SH-SY5Y (cell line): Measurements from ENCODE around the gene PSMC2.

ENCODE experiments used
- GATA2 ChIP-seq: IDR thresholded peaks from 2 replicates; pipeline ENCODE4 v1.6.1; 2011; ENCODE audit warnings: mild to moderate bottlenecking, low read depth, low read length
- GATA3 ChIP-seq: IDR thresholded peaks from 2 replicates; pipeline ENCODE4 v1.6.1; 2011; ENCODE audit warnings: low read depth, mild to moderate bottlenecking, low read length, moderate library complexity

The PSMC2 gene

GRCh38 chr7:103391976-103392375 lies 44.5 kb downstream of the PSMC2 start:
- TF ChIP-seq GATA3 (no peak), GATA2 (no peak)

DNA sequence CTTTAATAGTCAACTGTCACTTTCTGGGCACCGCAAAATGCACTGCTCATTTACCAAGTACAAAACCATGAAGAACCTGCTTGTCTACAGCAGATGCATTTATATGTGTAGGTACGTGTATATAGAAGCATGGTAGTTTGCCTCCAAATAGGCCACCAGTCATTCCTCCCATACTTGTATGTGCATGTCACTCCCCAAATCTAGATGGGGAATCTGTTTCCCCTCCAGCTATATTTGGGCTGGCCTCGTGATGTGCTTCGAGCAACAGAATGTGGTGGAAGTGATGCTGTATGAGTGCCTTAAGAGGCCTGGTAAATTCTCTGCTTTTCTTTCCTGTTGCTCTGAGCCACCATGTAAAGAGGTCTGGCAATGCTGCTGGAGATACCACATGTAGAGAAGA lies 47.1 kb downstream of the PSMC2 start:
- TF ChIP-seq GATA2 = no peak
- TF ChIP-seq GATA3 = no peak

DNA sequence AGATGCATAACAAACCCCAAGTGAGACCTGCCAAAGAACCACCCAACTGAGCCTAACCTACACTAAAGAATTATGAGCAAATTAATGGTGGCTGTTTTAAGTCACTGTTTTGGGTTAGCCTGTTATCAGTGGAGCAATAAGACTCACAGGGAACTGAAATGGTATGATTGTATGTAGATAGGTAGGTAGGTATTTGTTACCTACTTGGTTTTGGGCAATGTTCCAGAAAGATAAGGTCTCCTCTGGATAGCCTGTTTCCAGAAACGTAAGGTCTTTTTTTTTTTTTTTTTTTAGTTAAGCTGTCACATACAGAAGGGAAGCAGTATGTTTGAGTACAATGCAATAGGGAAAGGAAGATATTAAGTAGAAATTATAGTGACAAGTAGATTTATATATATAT lies 47.6 kb downstream of the PSMC2 start:
- no peak for TF ChIP-seq GATA3
- no peak for TF ChIP-seq GATA2

- TF ChIP-seq GATA2 = no peak
- TF ChIP-seq GATA3 = no peak
These were observed 49.0 kb downstream of the PSMC2 start for GRCh38 chr7:103396471-103396870.

- no peak for TF ChIP-seq GATA2
These were observed 51.2 kb downstream of the PSMC2 start for GRCh38 chr7:103398483-103399127.

DNA sequence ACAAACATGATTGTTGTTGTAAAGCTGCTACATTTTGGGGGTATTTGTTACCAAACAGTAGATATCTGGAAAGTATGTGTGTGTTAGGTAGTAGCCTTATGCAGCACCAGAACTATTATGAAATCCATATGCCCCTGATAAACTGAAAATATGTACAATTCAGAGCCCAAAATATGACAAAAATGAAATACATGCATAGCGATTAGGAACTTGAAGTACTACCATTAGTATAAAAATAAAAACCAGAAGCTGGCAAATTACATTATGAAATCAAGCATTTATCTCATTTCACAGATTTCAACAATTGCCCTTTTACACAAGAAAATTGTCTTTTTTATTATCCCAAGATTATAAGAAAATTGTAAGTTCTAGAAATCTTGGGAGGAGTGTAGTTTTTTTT lies 64.7 kb downstream of the PSMC2 start:
- TF ChIP-seq GATA3 = no peak
- no peak for TF ChIP-seq GATA2

DNA sequence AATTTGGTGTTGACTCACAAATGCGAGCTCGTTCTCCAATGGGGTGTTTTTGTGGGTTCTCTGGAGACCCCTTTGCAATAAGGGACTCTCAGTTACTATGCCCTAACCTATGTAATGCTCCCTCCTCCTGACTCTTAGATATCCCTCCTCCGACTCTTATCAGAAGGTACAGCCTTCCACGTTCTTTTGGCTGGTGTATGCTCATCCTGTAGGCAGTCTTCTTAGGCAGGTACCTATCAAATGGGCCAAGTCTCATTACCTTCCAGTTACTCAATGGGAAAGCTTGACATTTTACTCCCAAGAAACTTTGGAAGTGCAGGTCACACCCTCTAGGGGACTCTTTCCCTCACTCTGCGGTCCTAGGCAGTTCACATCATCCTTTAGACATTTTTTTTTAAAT lies 66.0 kb downstream of the PSMC2 start:
- TF ChIP-seq GATA3 (no peak), GATA2 (no peak)

DNA sequence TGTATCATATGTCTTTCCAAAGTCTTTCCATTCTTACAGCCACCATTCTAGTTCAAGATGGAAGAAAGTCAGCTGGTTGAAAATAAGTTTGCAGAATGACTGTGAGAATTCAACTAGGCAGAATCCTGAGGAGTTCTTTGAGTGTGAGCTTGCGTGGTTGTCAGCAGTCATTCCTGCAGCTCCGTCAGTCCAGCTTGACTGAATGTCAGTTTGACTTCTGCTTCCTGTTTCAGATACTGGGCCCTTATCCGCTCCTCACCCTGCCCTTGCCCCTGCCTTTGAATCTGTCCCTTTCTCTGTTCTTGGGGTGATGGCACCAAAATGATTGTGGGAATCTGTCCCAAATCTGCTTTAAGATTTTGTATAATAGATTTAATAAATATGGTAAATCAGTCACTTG lies 70.8 kb downstream of the PSMC2 start:
- TF ChIP-seq GATA2 = no peak
- TF ChIP-seq GATA3 = no peak
